HepG2 (cell line): ENCODE data around the gene DNAAF8. TPM values are rescaled to one million over a fixed set of nuclear protein-coding genes. Genes with fewer than 3 reads are reported as not detected.
A peak's percentile ranks its signal among the peaks of the same experiment; 100 is the strongest.

ENCODE experiments used
- ATF1 ChIP-seq: IDR thresholded peaks from 2 replicates; pipeline ENCODE4 v1.6.1; 2016; ENCODE audit warnings: mild to moderate bottlenecking, control low read depth
- FOXP1 ChIP-seq, 2 experiments: fragments of 450-650 bp in 1 of 2; IDR thresholded peaks; 2 replicates each; pipeline ENCODE4 v1.6.1; 2017 to 2018; ENCODE audit warnings: antibody characterized with exemption in 1 of 2
- HOXA3 ChIP-seq: sonication (generic); formaldehyde crosslinking; IDR thresholded peaks from 2 replicates; pipeline ENCODE4 v1.5.0; 2020; ENCODE audit warnings: missing genetic modification reagents
- IKZF1 ChIP-seq: fragments of 450-650 bp; IDR thresholded peaks from 2 replicates; pipeline ENCODE4 v1.7.1; 2016
- NFYC ChIP-seq: IDR thresholded peaks from 2 replicates; pipeline ENCODE4 v1.6.1; 2016; ENCODE audit warnings: missing genetic modification reagents, missing compliant biosample characterization
- NR2F2 ChIP-seq: IDR thresholded peaks from 2 replicates; pipeline ENCODE4 v1.6.1; 2012; ENCODE audit warnings: low read depth, inconsistent platforms, borderline replicate concordance
- RBM39 ChIP-seq: fragments of 200-400 bp; formaldehyde crosslinking; IDR thresholded peaks from one replicate; pipeline ENCODE4 v1.6.1; 2018; ENCODE audit warnings: antibody characterized with exemption, mild to moderate bottlenecking, low read depth, low read length; ENCODE audit not compliant: poor library complexity, severe bottlenecking
- SIN3B ChIP-seq: fragments of 150-350 bp; IDR thresholded peaks from 2 replicates; pipeline ENCODE4 v1.6.1; 2014; ENCODE audit warnings: low read length
- SNRNP70 ChIP-seq: fragments of 200-400 bp; formaldehyde crosslinking; IDR thresholded peaks from 2 replicates; pipeline ENCODE4 v1.6.1; 2017; ENCODE audit warnings: mild to moderate bottlenecking, low read depth, low read length, moderate library complexity
- ZBTB21 ChIP-seq: sonication (generic); formaldehyde crosslinking; IDR thresholded peaks from 2 replicates; pipeline ENCODE4 v1.4.0; 2020; ENCODE audit warnings: missing genetic modification reagents
- ZNF224 ChIP-seq: sonication (generic); formaldehyde crosslinking; IDR thresholded peaks from 2 replicates; pipeline ENCODE4 v1.5.0; 2020; ENCODE audit warnings: mild to moderate bottlenecking, missing genetic modification reagents
- ZNF292 ChIP-seq: sonication (generic); formaldehyde crosslinking; IDR thresholded peaks from 2 replicates; pipeline ENCODE4 v1.8.1; 2022; ENCODE audit warnings: mild to moderate bottlenecking, low read depth, missing genetic modification reagents, borderline replicate concordance
- ZNF430 ChIP-seq: sonication (generic); formaldehyde crosslinking; IDR thresholded peaks from 2 replicates; pipeline ENCODE4 v1.9.0; 2021; ENCODE audit warnings: mild to moderate bottlenecking, missing genetic modification reagents
- ZNF879 ChIP-seq: sonication (generic); formaldehyde crosslinking; IDR thresholded peaks from 2 replicates; pipeline ENCODE4 v1.8.1; 2023; ENCODE audit warnings: missing genetic modification reagents
- polyA plus RNA-seq, 8 experiments: library from polyadenylated mRNA; depleted of rRNA in 3 of 8; stranded (reverse) in 7 of 8; unstranded in 1 of 8; fragments of >200 nt; fragmentation: Illumina TruSeq in 4 of 8; extraction: Trizol in 4 of 8; gene quantifications; 2 replicates each; pipeline versions ENCODE4 v1.2.1 to v1.2.3, GENCODE V29; 2011 to 2016; ENCODE audit warnings: low read depth in 4 of 8, missing spikeins in 1 of 8, mixed read lengths in 1 of 8; ENCODE audit not compliant: insufficient read depth in 1 of 8
- total RNA-seq, 5 experiments: library from RNA; depleted of rRNA; stranded (reverse); fragments of >200 nt; fragmentation: Illumina TruSeq; extraction: Trizol; gene quantifications; 2 replicates each; pipeline ENCODE4 v1.2.3, GENCODE V29; 2016; ENCODE audit warnings: low read depth in 1 of 5
- TF ChIP-seq, protein P1 (sequence below), 2 experiments: sonication (generic) in 1 of 2; formaldehyde crosslinking in 1 of 2; IDR thresholded peaks; 2 replicates each; pipeline versions ENCODE4 v1.4.0 to v1.6.1; 2018 to 2020; ENCODE audit warnings: missing genetic modification reagents in 2 of 2, borderline replicate concordance in 1 of 2, low read depth in 1 of 2, mild to moderate bottlenecking in 1 of 2, missing biosample characterization in 1 of 2
- TF ChIP-seq, protein P2 (sequence below): sonication (generic); formaldehyde crosslinking; IDR thresholded peaks from 2 replicates; pipeline ENCODE4 v1.4.0; 2020; ENCODE audit warnings: mild to moderate bottlenecking, missing genetic modification reagents
- TF ChIP-seq, protein P3 (sequence below): sonication (generic); IDR thresholded peaks from 2 replicates; pipeline ENCODE4 v1.6.1; 2016; ENCODE audit warnings: low read depth, borderline replicate concordance
- TF ChIP-seq, protein P4 (sequence below): sonication (generic); formaldehyde crosslinking; IDR thresholded peaks from 2 replicates; pipeline ENCODE4 v1.5.1; 2020; ENCODE audit warnings: missing genetic modification reagents, mild to moderate bottlenecking, borderline replicate concordance
- TF ChIP-seq, protein P5 (sequence below): sonication (generic); formaldehyde crosslinking; IDR thresholded peaks from 2 replicates; pipeline ENCODE4 v1.4.0; 2020; ENCODE audit warnings: missing genetic modification reagents, mild to moderate bottlenecking, borderline replicate concordance

The DNAAF8 gene
- total and polyA plus RNA-seq, 2 of the 13 experiments (the other 11 are each of a cell fraction or from before 2014, with no cell fraction given), result 0.44 TPM; not detected in 1

DNA sequence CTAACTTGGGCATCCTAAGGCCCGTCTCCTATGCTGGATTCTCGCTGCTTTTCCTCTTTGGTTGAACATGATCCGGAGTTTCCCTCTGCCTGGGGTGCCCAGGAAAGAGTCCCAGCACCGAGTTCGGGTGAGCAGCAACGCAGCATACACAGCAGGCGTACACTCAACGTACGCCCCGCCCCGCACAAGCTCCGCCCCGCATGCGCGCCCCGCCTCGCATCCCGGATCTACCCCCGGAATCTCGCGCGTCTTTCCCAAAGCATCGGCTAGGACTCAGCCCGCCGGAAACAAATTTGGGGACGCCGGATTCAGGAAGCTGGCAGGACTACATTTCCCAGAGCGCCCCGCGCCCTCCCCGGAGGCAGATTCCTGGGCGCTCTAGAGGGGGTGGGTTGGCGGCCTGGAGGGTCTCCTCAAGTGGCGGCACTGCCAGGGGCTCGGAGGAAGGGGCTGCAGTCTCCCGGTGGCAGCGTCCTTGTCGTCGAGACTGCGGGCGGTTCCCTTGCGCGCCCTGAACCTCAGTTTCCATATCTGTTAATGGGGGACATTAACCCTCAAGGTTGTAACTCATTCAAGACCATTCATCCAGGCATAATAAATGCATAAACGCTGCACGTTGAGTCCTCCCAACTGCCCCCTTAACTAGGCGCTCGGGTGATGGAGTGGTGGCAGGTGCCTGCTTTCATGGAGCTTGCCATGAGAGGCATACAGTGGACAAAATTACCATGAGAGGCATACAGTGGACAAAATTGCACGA is 34.4 kb downstream of the DNAAF8 start (continued):
- TF ChIP-seq, protein P1, sequence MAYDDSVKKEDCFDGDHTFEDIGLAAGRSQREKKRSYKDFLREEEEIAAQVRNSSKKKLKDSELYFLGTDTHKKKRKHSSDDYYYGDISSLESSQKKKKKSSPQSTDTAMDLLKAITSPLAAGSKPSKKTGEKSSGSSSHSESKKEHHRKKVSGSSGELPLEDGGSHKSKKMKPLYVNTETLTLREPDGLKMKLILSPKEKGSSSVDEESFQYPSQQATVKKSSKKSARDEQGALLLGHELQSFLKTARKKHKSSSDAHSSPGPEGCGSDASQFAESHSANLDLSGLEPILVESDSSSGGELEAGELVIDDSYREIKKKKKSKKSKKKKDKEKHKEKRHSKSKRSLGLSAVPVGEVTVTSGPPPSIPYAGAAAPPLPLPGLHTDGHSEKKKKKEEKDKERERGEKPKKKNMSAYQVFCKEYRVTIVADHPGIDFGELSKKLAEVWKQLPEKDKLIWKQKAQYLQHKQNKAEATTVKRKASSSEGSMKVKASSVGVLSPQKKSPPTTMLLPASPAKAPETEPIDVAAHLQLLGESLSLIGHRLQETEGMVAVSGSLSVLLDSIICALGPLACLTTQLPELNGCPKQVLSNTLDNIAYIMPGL (CRISPR knock-in tag; IDR thresholded peaks at IDR 0.05; ENCODE audit: borderline replicate concordance in 1 of 2, low read depth in 1 of 2), result peak in 1 of 2 experiments; percentile 54; a peak in 2 of 4 replicates
- TF ChIP-seq ZNF879 (CRISPR knock-in tag), result no peak
- TF ChIP-seq, protein P2, sequence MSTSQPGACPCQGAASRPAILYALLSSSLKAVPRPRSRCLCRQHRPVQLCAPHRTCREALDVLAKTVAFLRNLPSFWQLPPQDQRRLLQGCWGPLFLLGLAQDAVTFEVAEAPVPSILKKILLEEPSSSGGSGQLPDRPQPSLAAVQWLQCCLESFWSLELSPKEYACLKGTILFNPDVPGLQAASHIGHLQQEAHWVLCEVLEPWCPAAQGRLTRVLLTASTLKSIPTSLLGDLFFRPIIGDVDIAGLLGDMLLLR, result 0 out of 2 replicates have a peak, but pooled peaks have one; percentile 69
- TF ChIP-seq ATF1, result 0 out of 2 replicates have a peak, but pooled peaks have one; percentile 21
- no peak for TF ChIP-seq FOXP1 (IDR thresholded peaks at IDR 0.05)
- TF ChIP-seq FOXP1 (CRISPR knock-in tag; IDR thresholded peaks at IDR 0.05), result no peak
- TF ChIP-seq ZBTB21 (CRISPR knock-in tag), result no peak
- TF ChIP-seq RBM39, result no peak
- TF ChIP-seq SIN3B, result no peak
- TF ChIP-seq, protein P3, sequence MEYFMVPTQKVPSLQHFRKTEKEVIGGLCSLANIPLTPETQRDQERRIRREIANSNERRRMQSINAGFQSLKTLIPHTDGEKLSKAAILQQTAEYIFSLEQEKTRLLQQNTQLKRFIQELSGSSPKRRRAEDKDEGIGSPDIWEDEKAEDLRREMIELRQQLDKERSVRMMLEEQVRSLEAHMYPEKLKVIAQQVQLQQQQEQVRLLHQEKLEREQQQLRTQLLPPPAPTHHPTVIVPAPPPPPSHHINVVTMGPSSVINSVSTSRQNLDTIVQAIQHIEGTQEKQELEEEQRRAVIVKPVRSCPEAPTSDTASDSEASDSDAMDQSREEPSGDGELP, result peak; percentile 42; the same call in 1 of the 2 replicates
- peak; percentile 57; the same call in 1 of the 2 replicates for TF ChIP-seq NFYC (CRISPR knock-in tag)
- TF ChIP-seq ZNF292, result no peak
- no peak for TF ChIP-seq SNRNP70
- TF ChIP-seq NR2F2, result no peak
- TF ChIP-seq, protein P4, sequence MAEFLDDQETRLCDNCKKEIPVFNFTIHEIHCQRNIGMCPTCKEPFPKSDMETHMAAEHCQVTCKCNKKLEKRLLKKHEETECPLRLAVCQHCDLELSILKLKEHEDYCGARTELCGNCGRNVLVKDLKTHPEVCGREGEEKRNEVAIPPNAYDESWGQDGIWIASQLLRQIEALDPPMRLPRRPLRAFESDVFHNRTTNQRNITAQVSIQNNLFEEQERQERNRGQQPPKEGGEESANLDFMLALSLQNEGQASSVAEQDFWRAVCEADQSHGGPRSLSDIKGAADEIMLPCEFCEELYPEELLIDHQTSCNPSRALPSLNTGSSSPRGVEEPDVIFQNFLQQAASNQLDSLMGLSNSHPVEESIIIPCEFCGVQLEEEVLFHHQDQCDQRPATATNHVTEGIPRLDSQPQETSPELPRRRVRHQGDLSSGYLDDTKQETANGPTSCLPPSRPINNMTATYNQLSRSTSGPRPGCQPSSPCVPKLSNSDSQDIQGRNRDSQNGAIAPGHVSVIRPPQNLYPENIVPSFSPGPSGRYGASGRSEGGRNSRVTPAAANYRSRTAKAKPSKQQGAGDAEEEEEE (CRISPR knock-in tag), result no peak
- no peak for TF ChIP-seq ZNF224 (CRISPR knock-in tag)
- no peak for TF ChIP-seq ZNF430
- TF ChIP-seq HOXA3, result peak; percentile 79
- TF ChIP-seq, protein P5, sequence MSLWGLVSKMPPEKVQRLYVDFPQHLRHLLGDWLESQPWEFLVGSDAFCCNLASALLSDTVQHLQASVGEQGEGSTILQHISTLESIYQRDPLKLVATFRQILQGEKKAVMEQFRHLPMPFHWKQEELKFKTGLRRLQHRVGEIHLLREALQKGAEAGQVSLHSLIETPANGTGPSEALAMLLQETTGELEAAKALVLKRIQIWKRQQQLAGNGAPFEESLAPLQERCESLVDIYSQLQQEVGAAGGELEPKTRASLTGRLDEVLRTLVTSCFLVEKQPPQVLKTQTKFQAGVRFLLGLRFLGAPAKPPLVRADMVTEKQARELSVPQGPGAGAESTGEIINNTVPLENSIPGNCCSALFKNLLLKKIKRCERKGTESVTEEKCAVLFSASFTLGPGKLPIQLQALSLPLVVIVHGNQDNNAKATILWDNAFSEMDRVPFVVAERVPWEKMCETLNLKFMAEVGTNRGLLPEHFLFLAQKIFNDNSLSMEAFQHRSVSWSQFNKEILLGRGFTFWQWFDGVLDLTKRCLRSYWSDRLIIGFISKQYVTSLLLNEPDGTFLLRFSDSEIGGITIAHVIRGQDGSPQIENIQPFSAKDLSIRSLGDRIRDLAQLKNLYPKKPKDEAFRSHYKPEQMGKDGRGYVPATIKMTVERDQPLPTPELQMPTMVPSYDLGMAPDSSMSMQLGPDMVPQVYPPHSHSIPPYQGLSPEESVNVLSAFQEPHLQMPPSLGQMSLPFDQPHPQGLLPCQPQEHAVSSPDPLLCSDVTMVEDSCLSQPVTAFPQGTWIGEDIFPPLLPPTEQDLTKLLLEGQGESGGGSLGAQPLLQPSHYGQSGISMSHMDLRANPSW (CRISPR knock-in tag), result no peak
- TF ChIP-seq IKZF1, result no peak
